ENCODE results near the gene SCML1. TPM values are rescaled to one million over a fixed set of nuclear protein-coding genes. Genes with fewer than 3 reads are reported as not detected.
"Not testable (repeated sequence)": the region's sequence is repeated elsewhere in the genome, so short reads cannot be mapped to it uniquely, and the experiment has no call there.

Gene SCML1
- total RNA-seq, 1 donor from 2014 or later, result 8.2 TPM

DNA sequence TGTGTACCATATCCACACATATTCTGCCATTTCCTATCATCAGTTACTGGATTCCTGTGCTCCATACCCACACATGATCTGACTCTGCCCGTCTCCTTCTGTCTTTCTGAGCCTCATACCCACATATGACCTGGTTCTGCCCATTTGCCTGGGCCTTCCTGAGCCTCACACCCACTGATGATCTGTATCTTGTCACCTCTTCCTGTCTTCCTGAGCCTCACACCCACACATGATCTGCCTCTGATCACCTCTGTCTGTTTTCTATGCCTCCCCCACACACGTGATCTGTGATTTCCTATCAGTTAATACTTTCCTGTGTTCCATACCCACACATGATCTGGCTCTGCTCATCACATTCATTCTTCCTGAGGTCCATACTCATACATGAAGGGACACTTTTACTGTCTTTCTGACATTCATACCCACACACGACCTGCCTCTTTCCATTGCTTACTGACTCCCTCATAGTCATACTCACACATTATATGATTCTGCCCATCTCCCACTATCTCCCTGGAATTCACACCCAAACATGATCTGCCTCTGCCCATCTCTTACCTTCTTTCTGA, 32.5 kb downstream of the SCML1 start:
- Mint-ChIP-seq H3K4me1 (ENCODE audit: unreplicated experiment) (no peaks in the 10 kb centered on the region), H3K4me3 (ENCODE audit: unreplicated experiment) (no peak overlapping the region), H3K9me3 (ENCODE audit: unreplicated experiment) (no peaks in the 10 kb centered on the region), H3K36me3 (ENCODE audit: unreplicated experiment) (no peaks in the 10 kb centered on the region), H3K27ac (ENCODE audit: unreplicated experiment) (no peak overlapping the region), H3K27me3 (ENCODE audit: unreplicated experiment) (no peaks in the 10 kb centered on the region)
- DNase-seq (ENCODE audit: extremely low spot score, unreplicated experiment), result no peak
- TF ChIP-seq, protein P1, sequence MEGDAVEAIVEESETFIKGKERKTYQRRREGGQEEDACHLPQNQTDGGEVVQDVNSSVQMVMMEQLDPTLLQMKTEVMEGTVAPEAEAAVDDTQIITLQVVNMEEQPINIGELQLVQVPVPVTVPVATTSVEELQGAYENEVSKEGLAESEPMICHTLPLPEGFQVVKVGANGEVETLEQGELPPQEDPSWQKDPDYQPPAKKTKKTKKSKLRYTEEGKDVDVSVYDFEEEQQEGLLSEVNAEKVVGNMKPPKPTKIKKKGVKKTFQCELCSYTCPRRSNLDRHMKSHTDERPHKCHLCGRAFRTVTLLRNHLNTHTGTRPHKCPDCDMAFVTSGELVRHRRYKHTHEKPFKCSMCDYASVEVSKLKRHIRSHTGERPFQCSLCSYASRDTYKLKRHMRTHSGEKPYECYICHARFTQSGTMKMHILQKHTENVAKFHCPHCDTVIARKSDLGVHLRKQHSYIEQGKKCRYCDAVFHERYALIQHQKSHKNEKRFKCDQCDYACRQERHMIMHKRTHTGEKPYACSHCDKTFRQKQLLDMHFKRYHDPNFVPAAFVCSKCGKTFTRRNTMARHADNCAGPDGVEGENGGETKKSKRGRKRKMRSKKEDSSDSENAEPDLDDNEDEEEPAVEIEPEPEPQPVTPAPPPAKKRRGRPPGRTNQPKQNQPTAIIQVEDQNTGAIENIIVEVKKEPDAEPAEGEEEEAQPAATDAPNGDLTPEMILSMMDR (IDR thresholded peaks at IDR 0.05), result no peak

DNA sequence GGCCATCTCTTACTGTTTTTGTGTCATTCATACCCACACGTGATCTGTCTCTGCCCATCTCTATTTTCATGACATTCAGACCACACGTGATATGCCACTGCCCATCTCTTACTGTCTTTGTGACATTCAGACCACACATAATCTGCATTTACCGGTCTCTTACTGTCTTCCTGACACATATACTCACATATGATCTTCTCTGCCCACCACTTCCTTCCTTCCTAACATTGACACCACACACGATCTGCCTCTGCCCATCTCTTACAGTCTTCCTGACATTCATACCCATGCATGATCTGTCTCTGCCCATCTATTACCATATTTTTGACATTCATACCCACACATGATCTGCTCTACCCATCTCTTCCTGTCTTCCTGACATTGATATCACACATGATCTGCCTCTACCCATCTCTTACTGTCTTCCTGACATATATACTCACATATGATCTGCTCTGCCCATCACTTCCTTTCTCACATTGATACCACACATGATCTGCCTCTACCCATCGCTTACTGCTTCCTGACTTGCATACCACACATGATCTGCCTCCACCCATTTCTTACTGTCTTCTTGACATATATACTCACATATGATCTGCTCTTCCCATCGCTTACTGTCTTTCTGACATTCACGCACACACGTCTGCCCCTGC, 36.1 kb downstream of the SCML1 start:
- Mint-ChIP-seq H3K27me3 (ENCODE audit: unreplicated experiment) (no peaks in the 10 kb centered on the region), H3K27ac (ENCODE audit: unreplicated experiment) (no peak overlapping the region), H3K9me3 (ENCODE audit: unreplicated experiment) (peaks cover 4% of the 10 kb centered on the region), H3K4me1 (ENCODE audit: unreplicated experiment) (no peaks in the 10 kb centered on the region), H3K36me3 (ENCODE audit: unreplicated experiment) (no peaks in the 10 kb centered on the region), H3K4me3 (ENCODE audit: unreplicated experiment) (no peak overlapping the region)
- TF ChIP-seq, protein P1 (IDR thresholded peaks at IDR 0.05), result no peak
- no peak for DNase-seq (ENCODE audit: extremely low spot score, unreplicated experiment)

DNA sequence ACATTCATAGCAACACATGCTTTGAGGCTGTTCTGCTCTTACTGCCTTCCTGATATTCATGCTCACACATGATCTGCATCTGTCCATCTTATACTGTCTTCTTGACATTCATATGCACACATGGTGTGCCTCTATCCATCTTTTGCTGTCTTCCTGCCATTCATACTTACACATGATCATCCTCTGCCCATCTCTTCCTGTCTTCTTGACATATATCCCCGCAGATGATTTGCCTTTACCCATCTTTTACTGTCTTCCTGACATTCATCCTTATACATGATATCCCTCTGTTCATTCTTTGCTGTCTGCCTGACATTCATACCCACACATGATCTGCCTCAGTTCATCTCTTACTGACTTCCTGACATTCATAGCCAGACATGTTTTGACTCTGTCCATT, 36.8 kb downstream of the SCML1 start:
- no peak overlapping the region for H3K27ac Mint-ChIP-seq (ENCODE audit: unreplicated experiment)
- H3K27me3 Mint-ChIP-seq (ENCODE audit: unreplicated experiment), result no peaks in the 10 kb centered on the region
- H3K4me1 Mint-ChIP-seq (ENCODE audit: unreplicated experiment), result no peaks in the 10 kb centered on the region
- H3K36me3 Mint-ChIP-seq (ENCODE audit: unreplicated experiment), result no peaks in the 10 kb centered on the region
- peaks cover 4% of the 10 kb centered on the region for H3K9me3 Mint-ChIP-seq (ENCODE audit: unreplicated experiment)
- TF ChIP-seq, protein P1 (IDR thresholded peaks at IDR 0.05), result no peak
- DNase-seq (ENCODE audit: extremely low spot score, unreplicated experiment), result no peak
- H3K4me3 Mint-ChIP-seq (ENCODE audit: unreplicated experiment), result no peak overlapping the region

DNA sequence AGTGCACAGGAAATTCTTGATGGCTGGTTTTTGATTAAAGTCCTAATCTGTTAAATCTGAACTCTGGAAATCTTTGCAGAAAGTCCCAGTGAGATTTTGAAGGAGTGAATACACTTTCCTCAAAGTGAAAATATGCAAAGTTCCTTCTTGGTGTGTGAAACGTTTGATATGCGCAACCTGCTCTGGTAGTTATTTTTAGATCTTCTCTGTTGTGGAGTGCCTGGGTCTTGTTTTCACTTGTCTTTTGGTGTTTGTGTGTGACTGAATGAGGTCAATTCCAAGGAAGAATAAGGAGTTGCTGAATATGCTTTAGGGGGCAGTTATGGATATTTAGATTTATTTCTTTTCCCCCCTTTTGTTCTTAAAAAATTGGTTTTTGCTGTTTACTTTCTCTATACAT, 41.7 kb downstream of the SCML1 start:
- no peaks in the 10 kb centered on the region for H3K36me3 Mint-ChIP-seq (ENCODE audit: unreplicated experiment)
- peaks cover 10% of the 10 kb centered on the region for H3K9me3 Mint-ChIP-seq (ENCODE audit: unreplicated experiment)
- no peaks in the 10 kb centered on the region for H3K4me1 Mint-ChIP-seq (ENCODE audit: unreplicated experiment)
- no peak overlapping the region for H3K27ac Mint-ChIP-seq (ENCODE audit: unreplicated experiment)
- no peaks in the 10 kb centered on the region for H3K27me3 Mint-ChIP-seq (ENCODE audit: unreplicated experiment)
- no peak for DNase-seq (ENCODE audit: extremely low spot score, unreplicated experiment)
- no peak overlapping the region for H3K4me3 Mint-ChIP-seq (ENCODE audit: unreplicated experiment)
- TF ChIP-seq, protein P1 (IDR thresholded peaks at IDR 0.05), result no peak

DNA sequence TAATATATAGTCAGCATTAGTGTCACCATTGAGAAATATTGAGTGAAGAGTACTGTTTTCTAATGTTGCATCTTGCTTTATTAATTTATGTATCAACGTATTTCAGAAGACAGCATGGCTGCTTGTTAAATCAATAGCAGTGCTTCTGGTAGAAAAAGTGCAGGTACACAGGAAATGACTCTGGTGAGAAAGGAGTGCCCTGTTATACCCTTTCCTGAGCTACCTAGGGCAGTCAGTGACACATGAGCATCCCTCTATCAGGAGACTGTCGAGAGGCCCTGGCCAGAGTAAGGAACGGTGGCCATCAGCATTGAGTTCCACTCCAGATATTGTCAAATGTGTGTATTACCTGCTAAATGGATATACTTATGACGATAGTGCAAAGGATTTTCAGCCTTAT, 42.1 kb downstream of the SCML1 start:
- Mint-ChIP-seq H3K4me1 (ENCODE audit: unreplicated experiment) (no peaks in the 10 kb centered on the region), H3K9me3 (ENCODE audit: unreplicated experiment) (peaks cover 10% of the 10 kb centered on the region), H3K27ac (ENCODE audit: unreplicated experiment) (no peak overlapping the region), H3K36me3 (ENCODE audit: unreplicated experiment) (no peaks in the 10 kb centered on the region), H3K27me3 (ENCODE audit: unreplicated experiment) (peaks cover under 1% of the 10 kb centered on the region), H3K4me3 (ENCODE audit: unreplicated experiment) (no peak overlapping the region)
- TF ChIP-seq, protein P1 (IDR thresholded peaks at IDR 0.05), result no peak
- no peak for DNase-seq (ENCODE audit: extremely low spot score, unreplicated experiment)

DNA sequence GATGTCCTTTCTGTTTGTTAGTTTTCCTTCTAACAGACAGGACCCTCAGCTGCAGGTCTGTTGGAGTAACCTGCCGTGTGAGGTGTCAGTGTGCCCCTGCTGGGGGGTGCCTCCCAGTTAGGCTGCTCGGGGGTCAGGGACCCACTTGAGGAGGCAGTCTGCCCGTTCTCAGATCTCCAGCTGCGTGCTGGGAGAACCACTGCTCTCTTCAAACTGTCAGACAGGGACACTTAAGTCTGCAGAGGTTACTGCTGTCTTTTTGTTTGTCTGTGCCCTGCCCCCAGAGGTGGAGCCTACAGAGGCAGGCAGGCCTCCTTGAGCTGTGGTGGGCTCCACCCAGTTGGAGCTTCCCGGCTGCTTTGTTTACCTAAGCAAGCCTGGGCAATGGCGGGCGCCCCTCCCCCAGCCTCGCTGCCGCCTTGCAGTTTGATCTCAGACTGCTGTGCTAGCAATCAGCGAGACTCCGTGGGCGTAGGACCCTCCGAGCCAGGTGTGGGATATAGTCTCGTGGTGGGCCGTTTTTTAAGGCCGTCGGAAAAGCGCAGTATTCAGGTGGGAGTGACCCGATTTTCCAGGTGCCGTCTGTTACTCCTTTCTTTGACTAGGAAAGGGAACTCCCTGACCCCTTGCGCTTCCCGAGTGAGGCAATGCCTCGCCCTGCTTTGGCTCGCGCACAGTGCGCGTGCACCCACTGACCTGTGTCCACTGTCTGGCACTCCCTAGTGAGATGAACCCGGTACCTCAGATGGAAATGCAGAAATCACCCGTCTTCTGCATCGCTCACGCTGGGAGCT, 49.5 kb downstream of the SCML1 start:
- H3K27ac Mint-ChIP-seq (ENCODE audit: unreplicated experiment); H3K36me3 Mint-ChIP-seq (ENCODE audit: unreplicated experiment); H3K27me3 Mint-ChIP-seq (ENCODE audit: unreplicated experiment); H3K4me1 Mint-ChIP-seq (ENCODE audit: unreplicated experiment); DNase-seq (ENCODE audit: extremely low spot score, unreplicated experiment); H3K4me3 Mint-ChIP-seq (ENCODE audit: unreplicated experiment); H3K9me3 Mint-ChIP-seq (ENCODE audit: unreplicated experiment): not testable (repeated sequence)

Measured in osteocyte (in vitro differentiated cells).